Measurements from ENCODE around the gene PTPRD. TPM values are rescaled to one million over a fixed set of nuclear protein-coding genes. Genes with fewer than 3 reads are reported as not detected.

Gene PTPRD
- total RNA-seq, 1 experiment from 2014 or later, result 0.02 TPM

DNA sequence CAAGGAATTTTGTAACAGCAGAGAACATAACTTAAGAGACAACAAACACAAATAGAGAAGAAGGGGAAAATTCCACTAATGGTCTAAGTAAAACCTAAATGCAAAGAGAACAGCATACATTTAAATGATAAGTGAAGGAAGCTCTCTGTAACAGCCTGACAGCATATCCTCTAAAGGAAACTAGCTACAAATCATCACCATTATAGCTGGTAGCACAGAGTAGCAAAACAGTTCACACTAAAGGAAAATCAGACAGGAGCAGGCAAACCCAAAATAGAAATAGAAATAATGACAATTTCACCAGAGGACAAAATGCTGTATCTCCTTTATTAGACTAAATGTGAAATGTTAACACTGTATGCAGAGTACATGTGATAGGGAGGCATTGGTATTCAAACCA is 532.8 kb downstream of the PTPRD start:
- H3K9me3 ChIP-seq (ENCODE audit: control insufficient read depth in 1 of 2, insufficient read depth in 1 of 2, low read depth in 1 of 2, low read length in 2 of 2), result peaks cover 11 to 23% of the 10 kb centered on the region in 2 experiments; a peak in 2 of 4 replicates
- TF ChIP-seq, protein P1, sequence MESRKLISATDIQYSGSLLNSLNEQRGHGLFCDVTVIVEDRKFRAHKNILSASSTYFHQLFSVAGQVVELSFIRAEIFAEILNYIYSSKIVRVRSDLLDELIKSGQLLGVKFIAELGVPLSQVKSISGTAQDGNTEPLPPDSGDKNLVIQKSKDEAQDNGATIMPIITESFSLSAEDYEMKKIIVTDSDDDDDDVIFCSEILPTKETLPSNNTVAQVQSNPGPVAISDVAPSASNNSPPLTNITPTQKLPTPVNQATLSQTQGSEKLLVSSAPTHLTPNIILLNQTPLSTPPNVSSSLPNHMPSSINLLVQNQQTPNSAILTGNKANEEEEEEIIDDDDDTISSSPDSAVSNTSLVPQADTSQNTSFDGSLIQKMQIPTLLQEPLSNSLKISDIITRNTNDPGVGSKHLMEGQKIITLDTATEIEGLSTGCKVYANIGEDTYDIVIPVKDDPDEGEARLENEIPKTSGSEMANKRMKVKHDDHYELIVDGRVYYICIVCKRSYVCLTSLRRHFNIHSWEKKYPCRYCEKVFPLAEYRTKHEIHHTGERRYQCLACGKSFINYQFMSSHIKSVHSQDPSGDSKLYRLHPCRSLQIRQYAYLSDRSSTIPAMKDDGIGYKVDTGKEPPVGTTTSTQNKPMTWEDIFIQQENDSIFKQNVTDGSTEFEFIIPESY (IDR thresholded peaks at IDR 0.05; ENCODE audit: extremely low read depth, insufficient replicate concordance, low read length), result no peak
- no peak for TF ChIP-seq CEBPB (IDR thresholded peaks at IDR 0.05; ENCODE audit: low read depth)
- TF ChIP-seq, protein P2, sequence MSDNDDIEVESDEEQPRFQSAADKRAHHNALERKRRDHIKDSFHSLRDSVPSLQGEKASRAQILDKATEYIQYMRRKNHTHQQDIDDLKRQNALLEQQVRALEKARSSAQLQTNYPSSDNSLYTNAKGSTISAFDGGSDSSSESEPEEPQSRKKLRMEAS (IDR thresholded peaks at IDR 0.05), result no peak
- no peak for TF ChIP-seq CBX3 (IDR thresholded peaks at IDR 0.05; ENCODE audit: low read depth)
- TF ChIP-seq FOSL1 (IDR thresholded peaks at IDR 0.05; ENCODE audit: low read depth), result no peak
- ChIA-PET POLR2A (no interaction called here), RAD21 (ENCODE audit: low non-redundant PET in 1 of 2, low total read pairs in 2 of 2, uncharacterized antibody in 2 of 2, unreplicated experiment in 2 of 2) (no interaction called here), CTCF (no interaction called here)
- no peak overlapping the region for H3K27ac ChIP-seq (ENCODE audit: low read depth, low read length)
- H4K20me1 ChIP-seq (ENCODE audit: insufficient read depth), result no peaks in the 10 kb centered on the region
- no peak overlapping the region for H3K4me2 ChIP-seq (ENCODE audit: low read length)
- H3K36me3 ChIP-seq (ENCODE audit: control insufficient read depth in 1 of 2, insufficient read depth in 2 of 2, low read length in 2 of 2), result no peaks in the 10 kb centered on the region
- H3K4me3 ChIP-seq (replicated peaks in 1 of 2; ENCODE audit: low read depth in 1 of 2, low read length in 2 of 2), result no peak overlapping the region
- H3K79me2 ChIP-seq (ENCODE audit: insufficient read depth, low read length), result no peaks in the 10 kb centered on the region
- no peak overlapping the region for H2AFZ ChIP-seq (ENCODE audit: low read depth, low read length, poor library complexity, severe bottlenecking)
- intact Hi-C loops (cut with micrococcal nuclease), result no loop called here
- H3K4me1 ChIP-seq (ENCODE audit: control insufficient read depth in 1 of 2, insufficient read depth in 2 of 2, low read length in 2 of 2), result no peaks in the 10 kb centered on the region
- no TSS peak for BruUV-seq (replicated peaks)
- H3K9ac ChIP-seq (ENCODE audit: low read length), result no peak overlapping the region
- no peaks in the 10 kb centered on the region for H3K9me2 ChIP-seq (ENCODE audit: insufficient read depth)
- H3K27me3 ChIP-seq (ENCODE audit: insufficient read depth, low read length), result no peaks in the 10 kb centered on the region
- no peak for DNase-seq (ENCODE audit: low read depth, low spot score)
- ATAC-seq, result no peak

DNA sequence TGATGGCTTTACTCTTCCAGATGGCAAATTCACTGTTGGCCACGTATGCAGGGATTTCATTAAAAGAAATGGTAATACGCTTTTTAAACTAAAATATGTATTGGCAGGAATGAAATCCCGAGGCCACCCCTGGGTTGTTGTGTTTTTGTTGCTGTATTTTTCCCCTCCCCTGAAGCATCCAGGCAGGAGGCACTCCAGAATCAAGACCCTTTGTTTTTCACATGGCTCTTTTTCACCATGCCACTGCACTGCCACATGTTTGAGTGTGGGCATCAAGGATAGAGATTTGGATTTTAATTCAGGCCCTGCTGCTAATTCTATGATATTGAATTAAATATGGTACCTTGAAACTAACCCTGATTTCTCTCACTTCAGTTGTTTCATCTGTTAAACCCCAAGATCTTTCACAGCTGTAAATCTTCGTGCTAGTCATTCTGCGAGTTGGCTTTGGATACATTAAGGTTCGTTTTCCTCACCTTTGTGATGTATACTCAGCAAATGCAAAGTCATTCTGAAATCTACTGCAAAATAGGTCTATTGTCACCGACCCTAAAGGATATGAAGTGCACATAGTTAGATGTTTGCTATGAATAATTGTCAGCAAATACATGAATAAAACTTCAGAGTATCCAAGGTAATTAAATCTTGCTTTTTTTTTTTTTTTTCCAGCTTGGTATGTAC is 533.4 kb downstream of the PTPRD start:
- Histone ChIP-seq H3K4me1 (ENCODE audit: control insufficient read depth in 1 of 2, insufficient read depth in 2 of 2, low read length in 2 of 2) (no peaks in the 10 kb centered on the region), H3K27me3 (ENCODE audit: insufficient read depth, low read length) (no peaks in the 10 kb centered on the region), H3K36me3 (ENCODE audit: control insufficient read depth in 1 of 2, insufficient read depth in 2 of 2, low read length in 2 of 2) (no peaks in the 10 kb centered on the region), H3K4me2 (ENCODE audit: low read length) (no peak overlapping the region), H2AFZ (ENCODE audit: low read depth, low read length, poor library complexity, severe bottlenecking) (no peak overlapping the region), H3K9me2 (ENCODE audit: insufficient read depth) (no peaks in the 10 kb centered on the region), H3K4me3 (replicated peaks in 1 of 2; ENCODE audit: low read depth in 1 of 2, low read length in 2 of 2) (no peak overlapping the region), H3K79me2 (ENCODE audit: insufficient read depth, low read length) (no peaks in the 10 kb centered on the region), H3K9ac (ENCODE audit: low read length) (no peak overlapping the region), H3K9me3 (ENCODE audit: control insufficient read depth in 1 of 2, insufficient read depth in 1 of 2, low read depth in 1 of 2, low read length in 2 of 2) (peaks cover 13 to 23% of the 10 kb centered on the region in 2 experiments; a peak in 2 of 4 replicates), H4K20me1 (ENCODE audit: insufficient read depth) (no peaks in the 10 kb centered on the region), H3K27ac (ENCODE audit: low read depth, low read length) (no peak overlapping the region)
- intact Hi-C loops (cut with micrococcal nuclease), result no loop called here
- ChIA-PET CTCF (no interaction called here), POLR2A (no interaction called here), RAD21 (ENCODE audit: low non-redundant PET in 1 of 2, low total read pairs in 2 of 2, uncharacterized antibody in 2 of 2, unreplicated experiment in 2 of 2) (no interaction called here)
- no TSS peak for BruUV-seq (replicated peaks)
- ATAC-seq (no peak), DNase-seq (ENCODE audit: low read depth, low spot score) (no peak)
- TF ChIP-seq EGR1 (IDR thresholded peaks at IDR 0.05; ENCODE audit: low read depth) (no peak), CEBPB (IDR thresholded peaks at IDR 0.05; ENCODE audit: low read depth) (no peak), ZNF274 (IDR thresholded peaks at IDR 0.05; ENCODE audit: low read depth, low read length) (no peak), POLR2AphosphoS5 (IDR thresholded peaks at IDR 0.05; ENCODE audit: low read depth, low read length) (no peak), FOSL1 (IDR thresholded peaks at IDR 0.05; ENCODE audit: low read depth) (no peak), SRF (IDR thresholded peaks at IDR 0.05; ENCODE audit: low read depth) (no peak), POLR2A (IDR thresholded peaks at IDR 0.05; ENCODE audit: borderline replicate concordance, extremely low read depth, insufficient read depth, insufficient read length) (no peak), CBX3 (IDR thresholded peaks at IDR 0.05; ENCODE audit: low read depth) (no peak), ELF1 (IDR thresholded peaks at IDR 0.05; ENCODE audit: borderline replicate concordance, low read depth) (no peak), RAD21 (IDR thresholded peaks at IDR 0.05; ENCODE audit: low read depth) (no peak), SP1 (IDR thresholded peaks at IDR 0.05; ENCODE audit: low read depth) (no peak), EZH2 (IDR thresholded peaks at IDR 0.05) (no peak), SIN3A (IDR thresholded peaks at IDR 0.05; ENCODE audit: low read depth) (no peak)
- TF ChIP-seq, protein P3, sequence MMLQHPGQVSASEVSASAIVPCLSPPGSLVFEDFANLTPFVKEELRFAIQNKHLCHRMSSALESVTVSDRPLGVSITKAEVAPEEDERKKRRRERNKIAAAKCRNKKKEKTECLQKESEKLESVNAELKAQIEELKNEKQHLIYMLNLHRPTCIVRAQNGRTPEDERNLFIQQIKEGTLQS (IDR thresholded peaks at IDR 0.05), result no peak
- TF ChIP-seq, protein P2 (IDR thresholded peaks at IDR 0.05), result no peak
- TF ChIP-seq, protein P4, sequence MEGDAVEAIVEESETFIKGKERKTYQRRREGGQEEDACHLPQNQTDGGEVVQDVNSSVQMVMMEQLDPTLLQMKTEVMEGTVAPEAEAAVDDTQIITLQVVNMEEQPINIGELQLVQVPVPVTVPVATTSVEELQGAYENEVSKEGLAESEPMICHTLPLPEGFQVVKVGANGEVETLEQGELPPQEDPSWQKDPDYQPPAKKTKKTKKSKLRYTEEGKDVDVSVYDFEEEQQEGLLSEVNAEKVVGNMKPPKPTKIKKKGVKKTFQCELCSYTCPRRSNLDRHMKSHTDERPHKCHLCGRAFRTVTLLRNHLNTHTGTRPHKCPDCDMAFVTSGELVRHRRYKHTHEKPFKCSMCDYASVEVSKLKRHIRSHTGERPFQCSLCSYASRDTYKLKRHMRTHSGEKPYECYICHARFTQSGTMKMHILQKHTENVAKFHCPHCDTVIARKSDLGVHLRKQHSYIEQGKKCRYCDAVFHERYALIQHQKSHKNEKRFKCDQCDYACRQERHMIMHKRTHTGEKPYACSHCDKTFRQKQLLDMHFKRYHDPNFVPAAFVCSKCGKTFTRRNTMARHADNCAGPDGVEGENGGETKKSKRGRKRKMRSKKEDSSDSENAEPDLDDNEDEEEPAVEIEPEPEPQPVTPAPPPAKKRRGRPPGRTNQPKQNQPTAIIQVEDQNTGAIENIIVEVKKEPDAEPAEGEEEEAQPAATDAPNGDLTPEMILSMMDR (IDR thresholded peaks at IDR 0.05 in 2 of 3, conservative IDR thresholded peaks at IDR 0.05 in 1 of 3; ENCODE audit: borderline replicate concordance in 1 of 3, insufficient read depth in 1 of 3, low read depth in 2 of 3, low read length in 2 of 3), result no peak
